Measurements from ENCODE around the gene CYTL1.
A peak's percentile ranks its signal among the peaks of the same experiment; 100 is the strongest.
"Not testable (repeated sequence)": the region's sequence is repeated elsewhere in the genome, so short reads cannot be mapped to it uniquely, and the experiment has no call there.

CYTL1 gene

GRCh38 chr4:4996935-4997334 lies 22.3 kb downstream of the CYTL1 start:
- DNase-seq (ENCODE audit: low read depth) = not testable (repeated sequence)

DNA sequence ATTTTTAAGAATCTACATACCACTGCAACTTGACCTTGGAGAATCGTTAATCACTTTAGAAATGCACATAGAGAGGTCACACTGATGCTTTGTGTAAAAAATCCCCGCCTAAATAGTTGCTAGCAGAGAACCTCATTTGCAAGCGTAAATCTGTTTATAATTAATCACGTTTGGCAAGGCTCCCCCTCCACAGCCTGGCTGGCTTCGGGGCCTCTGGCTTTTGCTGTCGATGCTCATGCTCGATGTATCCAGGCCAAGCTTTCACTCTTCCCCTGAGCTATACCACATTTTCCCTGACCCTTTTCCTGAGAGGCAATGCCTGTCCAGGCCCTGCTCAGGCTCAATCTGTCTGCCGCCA lies 23.4 kb downstream of the CYTL1 start:
- DNase-seq (ENCODE audit: low read depth) = no peak

DNA sequence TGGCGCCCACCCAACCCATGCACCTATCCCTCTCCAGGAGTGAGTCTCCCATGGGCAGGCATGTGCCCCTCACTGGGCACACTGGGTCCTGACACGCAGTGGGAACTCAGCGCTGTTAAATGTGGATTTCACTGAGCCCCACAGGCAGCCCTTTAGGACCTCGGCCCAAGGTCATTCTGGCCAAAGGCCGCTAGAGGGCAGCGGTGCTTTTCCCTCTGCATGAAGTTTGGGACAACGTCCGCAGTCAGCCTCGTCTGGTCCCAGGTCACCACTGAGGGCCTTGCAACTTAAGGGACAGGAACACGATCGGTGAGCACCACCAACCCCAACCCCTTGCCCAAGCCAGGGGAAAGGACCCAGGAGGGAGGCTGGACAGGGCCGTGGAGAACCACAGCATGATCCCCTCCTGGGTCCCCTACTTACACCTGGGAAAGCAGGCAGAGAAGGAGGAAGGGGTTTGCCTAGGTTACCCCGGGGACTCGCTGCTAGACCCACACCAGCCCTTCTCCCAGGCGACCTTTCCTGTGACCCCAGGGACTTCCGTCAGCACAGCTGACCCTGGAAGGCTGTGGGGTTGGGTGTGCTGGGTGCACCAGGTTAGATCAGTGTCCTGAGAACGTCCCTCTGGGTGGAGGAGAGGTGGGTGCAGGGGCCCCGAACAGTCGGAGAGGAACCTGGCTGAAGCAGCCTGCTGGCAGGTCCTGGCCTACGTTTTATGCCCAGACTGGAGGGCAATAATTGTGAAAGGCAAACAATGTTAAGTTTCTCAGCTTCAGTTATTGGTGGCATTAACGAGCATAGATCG lies 24.0 kb downstream of the CYTL1 start:
- peak; percentile 36 for DNase-seq (ENCODE audit: low read depth)

DNA sequence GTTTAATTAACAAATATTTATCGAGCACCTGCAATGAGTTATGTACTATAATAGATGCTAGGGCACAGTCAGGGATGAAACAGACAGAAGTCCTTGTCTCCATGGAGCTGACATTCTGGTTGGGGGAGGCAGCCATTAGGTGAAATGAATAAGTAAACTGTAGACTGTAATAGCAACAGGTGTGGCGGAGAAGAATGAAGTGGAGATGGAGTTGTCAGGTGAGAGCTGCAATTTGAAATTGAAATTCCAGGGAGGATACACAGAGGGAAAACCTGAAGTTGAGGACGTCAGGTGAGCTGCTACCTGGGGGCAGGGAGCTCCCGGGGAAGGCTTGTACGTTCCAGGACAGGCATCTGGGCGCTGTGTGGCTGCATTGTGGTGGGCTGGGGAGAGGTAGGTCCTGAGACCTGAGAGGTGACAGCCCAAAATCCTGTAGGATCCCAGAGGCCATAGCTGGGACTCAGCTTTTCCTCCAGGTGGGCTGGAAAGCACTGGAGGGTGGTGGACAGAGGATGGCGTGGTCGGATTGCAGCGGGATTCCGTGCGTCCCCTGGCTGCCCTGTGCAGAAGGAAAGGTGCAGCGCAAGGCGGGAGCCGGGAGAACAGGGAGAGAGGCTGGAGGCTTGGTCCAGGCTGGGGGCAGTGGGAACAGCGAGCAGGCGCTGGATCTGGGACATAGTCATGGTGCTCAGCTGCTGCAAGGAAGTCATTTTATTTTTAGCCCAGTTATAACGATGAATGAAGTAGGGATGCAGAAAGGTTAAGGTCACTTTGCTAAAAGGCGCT lies 24.8 kb downstream of the CYTL1 start:
- no peak for DNase-seq (ENCODE audit: low read depth)

DNA sequence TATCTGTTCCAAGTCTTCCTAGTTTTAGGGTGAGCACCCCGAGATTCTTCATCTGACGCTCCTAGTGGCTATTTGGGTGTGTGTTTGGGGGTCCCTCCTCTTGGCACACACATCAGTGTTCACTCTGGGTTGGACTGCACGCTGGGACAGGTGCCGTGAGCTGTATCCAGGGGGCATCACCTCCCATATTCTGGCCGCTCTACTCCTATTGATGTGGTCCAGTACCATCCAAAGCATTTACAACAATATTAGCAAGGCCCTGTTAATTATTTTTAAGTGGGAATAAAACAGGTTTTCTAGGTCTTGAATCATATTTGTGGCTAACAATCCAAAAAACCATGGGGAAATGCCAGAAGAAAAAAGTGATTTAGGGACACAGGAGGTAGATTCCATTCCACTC lies 26.4 kb downstream of the CYTL1 start:
- no peak for DNase-seq (ENCODE audit: low read depth)

- no peak for DNase-seq (ENCODE audit: low read depth)
Measured at GRCh38 chr4:4991541-4992099, 27.6 kb downstream of the CYTL1 start.

DNA sequence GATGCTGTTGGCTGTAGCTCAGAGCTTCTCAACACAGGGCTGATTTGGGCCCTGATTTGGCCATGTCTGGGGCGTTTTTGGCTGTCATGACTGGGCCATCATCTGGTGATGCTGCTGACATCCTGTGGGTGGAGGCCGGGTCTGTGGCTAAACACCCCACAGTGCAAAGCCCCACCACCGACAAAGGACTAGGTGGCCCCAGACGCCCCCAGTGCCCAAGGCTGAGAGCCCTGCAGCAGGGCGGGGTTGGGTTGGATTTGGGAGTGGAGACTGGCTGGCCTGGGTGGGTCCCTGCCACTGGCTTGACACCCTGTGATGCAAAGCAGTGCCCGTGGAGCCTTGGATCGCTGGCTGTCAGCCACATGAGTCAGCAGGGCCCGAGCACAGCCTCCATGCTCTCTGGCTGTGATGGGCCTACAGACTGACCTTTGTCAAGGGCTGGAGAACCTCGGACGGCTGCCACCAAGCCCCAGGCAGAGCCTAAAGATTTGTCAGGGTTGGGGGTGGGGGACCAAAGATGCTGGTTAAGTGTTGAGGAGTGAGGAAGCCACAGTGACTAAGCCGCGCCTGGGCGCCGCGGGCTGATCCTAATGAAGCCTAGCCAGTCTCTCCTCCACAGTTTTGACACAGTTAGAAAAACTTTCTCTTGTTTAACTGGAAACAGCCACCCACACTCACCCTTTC lies 28.3 kb downstream of the CYTL1 start:
- DNase-seq (ENCODE audit: low read depth) = no peak

DNA sequence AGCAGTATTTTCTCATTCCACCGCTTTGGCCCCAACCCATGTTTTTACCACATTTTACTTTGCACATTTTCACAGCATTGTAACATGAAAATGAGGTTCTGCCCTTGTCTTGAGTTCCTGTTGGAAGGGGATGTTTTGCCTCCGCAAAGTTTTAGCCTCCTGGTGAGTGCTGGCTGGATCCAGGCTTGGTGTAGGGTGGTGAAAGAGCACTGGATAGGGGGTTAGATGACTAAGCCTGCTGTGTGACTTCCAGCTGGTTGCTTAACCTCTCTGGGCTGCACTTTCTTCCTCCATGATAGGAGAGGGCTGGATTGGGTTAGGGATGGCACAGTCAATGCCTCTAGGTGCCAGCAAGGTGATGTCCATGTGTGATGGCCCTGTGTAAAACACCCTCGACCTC lies 28.9 kb downstream of the CYTL1 start:
- DNase-seq (ENCODE audit: low read depth) = no peak

DNA sequence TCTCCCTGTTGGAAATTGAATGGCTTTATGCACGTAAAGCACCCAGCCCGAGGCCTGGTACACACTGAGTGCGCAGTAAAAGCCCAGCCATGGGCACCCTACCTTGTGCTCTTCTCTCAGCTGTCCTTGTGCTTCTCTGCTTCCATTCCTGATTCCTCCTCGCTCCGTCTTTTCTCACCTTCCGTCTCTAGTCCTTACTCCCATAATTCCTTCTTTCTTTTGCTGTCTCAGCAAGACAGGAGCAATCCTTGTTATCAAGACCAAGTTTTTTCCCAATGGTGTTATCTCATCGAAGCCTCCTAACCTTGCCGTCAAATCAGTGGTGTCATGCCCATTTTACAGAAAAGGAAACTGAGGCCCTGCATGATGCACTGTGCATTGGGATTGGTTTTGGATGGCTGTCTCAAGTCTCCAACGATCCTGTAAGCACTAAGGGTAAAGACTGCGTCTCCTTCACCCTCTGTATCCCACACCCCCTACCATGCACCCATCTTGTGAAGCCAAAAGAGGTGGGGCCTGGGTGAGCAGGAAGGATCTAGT lies 30.1 kb downstream of the CYTL1 start:
- DNase-seq (ENCODE audit: low read depth) = no peak

DNA sequence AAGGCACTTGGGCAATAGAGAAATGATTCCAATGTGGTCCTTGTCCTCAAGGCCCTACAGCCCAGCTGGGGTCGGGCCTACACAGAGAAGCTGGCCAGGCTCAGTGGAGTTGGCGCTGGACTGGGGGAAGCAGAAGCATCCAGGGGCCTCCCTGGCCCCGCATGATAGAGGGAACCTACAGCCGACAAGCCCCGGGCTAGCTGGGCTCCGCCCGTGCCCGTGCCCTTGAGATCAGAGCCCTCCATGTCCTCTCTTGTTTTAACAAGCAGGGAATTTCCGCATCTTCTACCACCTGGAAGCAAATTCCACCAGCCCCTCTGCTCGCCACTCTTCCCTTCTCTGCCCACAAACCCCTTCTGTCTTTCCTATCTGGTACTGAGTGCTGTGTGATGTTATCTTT lies 31.6 kb downstream of the CYTL1 start:
- no peak for DNase-seq (ENCODE audit: low read depth)

DNA sequence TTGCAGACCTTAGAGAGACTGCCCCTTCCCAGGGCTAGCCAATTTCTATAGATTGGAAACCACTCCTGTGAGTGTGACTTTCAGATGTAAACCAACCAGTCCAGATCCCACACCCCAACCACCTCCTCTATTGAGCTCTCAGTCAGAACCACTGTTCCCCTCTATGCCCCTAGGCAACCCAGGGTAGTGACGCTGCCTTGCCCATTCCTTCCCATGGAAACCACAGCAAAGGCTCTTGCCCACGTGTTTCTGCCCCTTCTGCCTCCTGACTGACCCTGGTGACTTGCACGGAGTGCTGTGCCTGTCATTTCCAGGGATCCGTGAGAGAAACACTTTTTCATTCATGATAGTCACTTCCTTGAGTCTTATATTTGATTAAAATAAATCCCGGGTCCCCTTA lies 32.4 kb downstream of the CYTL1 start:
- DNase-seq (ENCODE audit: low read depth) = no peak

DNA sequence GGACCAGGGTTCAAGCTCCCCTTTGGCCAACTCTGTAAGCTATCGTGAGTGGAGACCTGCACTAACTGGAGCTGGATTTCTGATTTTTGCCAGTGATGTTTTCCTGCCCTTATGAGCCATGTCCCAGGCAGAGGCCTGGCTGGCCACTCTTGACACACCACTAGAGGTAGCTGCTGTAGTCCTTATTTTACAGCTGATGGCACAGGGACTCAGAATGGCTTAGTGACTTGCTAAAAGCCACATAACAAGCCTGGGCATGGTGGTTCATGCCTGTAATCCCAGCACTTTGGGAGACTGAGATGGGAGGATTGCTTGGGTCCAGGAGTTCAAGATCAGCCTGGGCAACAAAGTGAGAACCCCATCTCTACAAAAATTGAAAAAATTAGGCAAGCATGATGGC lies 33.4 kb downstream of the CYTL1 start:
- no peak for DNase-seq (ENCODE audit: low read depth)

- DNase-seq (ENCODE audit: low read depth) = no peak
Measured at GRCh38 chr4:4985036-4985435, 34.2 kb downstream of the CYTL1 start.

- no peak for DNase-seq (ENCODE audit: low read depth)
Measured at GRCh38 chr4:4984186-4984585, 35.1 kb downstream of the CYTL1 start.

DNA sequence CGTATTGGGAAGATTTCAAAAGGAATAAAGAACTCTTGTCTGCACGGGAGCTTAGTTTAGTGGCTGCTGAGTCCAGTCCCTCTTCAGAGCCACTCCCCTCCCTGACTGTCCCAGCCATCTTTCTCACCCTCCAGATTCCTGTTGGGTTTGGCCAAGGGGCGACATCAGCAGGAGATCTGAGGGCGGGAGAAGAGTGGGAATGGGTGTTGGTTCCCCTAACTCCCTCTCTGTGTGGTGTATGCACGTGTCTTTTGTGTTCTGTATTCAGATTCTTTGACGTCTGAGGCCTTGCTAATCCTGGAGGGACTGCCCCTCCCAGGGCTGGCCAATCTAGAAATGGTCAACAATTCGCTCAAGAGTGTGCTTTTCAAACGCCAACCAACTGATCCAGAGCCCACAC lies 37.4 kb downstream of the CYTL1 start:
- DNase-seq (ENCODE audit: low read depth) = no peak

DNA sequence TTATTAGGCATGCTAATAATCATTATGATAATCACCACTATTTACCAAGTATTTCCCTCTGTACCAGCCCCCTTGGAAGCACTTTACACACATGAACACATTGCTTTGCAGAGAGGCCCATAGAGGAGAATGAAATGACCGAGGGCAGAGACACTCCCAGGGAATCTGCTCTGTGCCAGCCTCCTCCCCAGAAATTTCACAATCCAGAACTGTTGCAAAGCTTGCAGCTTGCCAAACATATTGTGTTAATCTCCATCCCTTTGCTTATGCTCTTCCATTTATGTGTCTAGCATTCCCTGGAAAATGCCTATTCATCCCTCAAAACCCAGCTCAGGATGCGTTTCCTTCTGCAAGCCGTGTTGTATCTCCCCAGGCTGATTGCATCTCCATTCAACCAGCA lies 37.8 kb downstream of the CYTL1 start:
- no peak for DNase-seq (ENCODE audit: low read depth)

- DNase-seq (ENCODE audit: low read depth) = no peak
Measured at GRCh38 chr4:4980621-4981230, 38.5 kb downstream of the CYTL1 start.

DNA sequence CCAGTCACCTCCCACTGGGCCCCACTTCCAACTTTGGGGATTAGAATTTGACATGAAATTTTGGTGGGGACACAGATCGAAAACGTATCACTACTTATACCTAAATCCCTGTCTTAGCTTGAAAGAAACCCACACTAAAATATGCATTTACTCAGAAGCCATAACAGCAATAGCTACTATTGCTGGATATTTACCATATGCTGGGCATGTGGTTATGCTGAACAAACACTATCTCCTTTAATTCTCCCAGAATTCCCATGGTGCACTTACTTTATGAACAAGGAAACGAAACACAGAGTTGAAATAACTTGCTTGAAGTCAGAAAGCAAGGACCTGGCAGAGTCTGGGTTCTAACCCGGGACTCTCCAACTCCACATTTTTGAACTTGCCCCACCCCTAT lies 39.3 kb downstream of the CYTL1 start:
- DNase-seq (ENCODE audit: low read depth) = no peak

DNA sequence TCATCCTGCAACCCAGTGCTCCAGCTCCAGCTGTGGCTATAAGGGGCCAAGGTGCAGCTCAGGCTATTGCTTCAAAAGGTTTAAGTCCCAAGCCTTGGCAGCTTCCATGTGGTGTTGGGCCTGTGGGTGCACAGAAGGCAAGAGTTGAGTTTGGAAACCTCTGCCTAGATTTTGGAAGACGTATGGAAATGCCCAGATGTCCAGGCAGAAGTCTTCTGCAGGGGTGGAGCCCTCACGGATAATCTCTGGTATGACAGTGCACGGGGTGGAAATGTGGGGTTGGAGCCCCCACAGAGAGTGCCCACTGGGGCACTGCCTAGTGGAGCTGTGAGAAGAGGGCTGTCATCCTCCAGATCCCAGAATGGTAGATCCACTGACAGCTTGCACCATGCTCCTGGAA lies 44.5 kb downstream of the CYTL1 start:
- no peak for DNase-seq (ENCODE audit: low read depth)

- no peak for DNase-seq (ENCODE audit: low read depth)
Measured at GRCh38 chr4:4971796-4972195, 47.5 kb downstream of the CYTL1 start.

- no peak for DNase-seq (ENCODE audit: low read depth)
Measured at GRCh38 chr4:4969298-4969697, 50.0 kb downstream of the CYTL1 start.

GRCh38 chr4:4968161-4968725 lies 51.0 kb downstream of the CYTL1 start:
- no peak for DNase-seq (ENCODE audit: low read depth)

All from activated T-cell treated with anti-CD3 and anti-CD28 coated beads for 48 hours (primary cell).